HepG2 (cell line): Measurements from ENCODE around the gene CYB5D1. TPM values are rescaled to one million over a fixed set of nuclear protein-coding genes. Genes with fewer than 3 reads are reported as not detected.

Experiments
- ATAC-seq: fragments of 200-7000 bp; cut with Tn5 transposase; 3 replicates; pipeline ENCODE4 v1.9.1; 2020; ENCODE audit warnings: mild to moderate bottlenecking, moderate library complexity
- BruUV-seq: library from RNA; stranded (reverse); fragments of 400-500 nt; replicated peaks from 2 replicates; lab custom pipeline; 2021; lab: Mats Ljungman, UMichigan
- CTCF ChIA-PET: fragments of 300-600 bp; formaldehyde crosslinking; extraction: SDS; loops from one replicate; lab custom pipeline; 2021; ENCODE audit warnings: low total read pairs, inconsistent platforms, low intra/inter-chr PET ratio; lab: Yijun Ruan, JAX
- POLR2A ChIA-PET: fragments of 350-600 bp; sonication (Branson Sonifier 250); formaldehyde crosslinking; loops from one replicate; lab custom pipeline; 2020; ENCODE audit warnings: antibody characterized with exemption, inconsistent platforms; lab: Yijun Ruan, JAX
- DNase-seq: peaks from one replicate; pipeline ENCODE4 v3.0.0-alpha.2; 2015; ENCODE audit warnings: low spot score
- FAIRE-seq: peaks from 3 replicates; lab custom pipeline; 2011; peaks lifted over from hg19 to GRCh38; lab: Jason Lieb, UNC
- H2AFZ ChIP-seq: one replicate; pipeline ENCODE4 v1.6.1; 2011; ENCODE audit warnings: low read length, inconsistent platforms
- H3K27ac ChIP-seq: fragments of 300-600 bp; 3 replicates; pipeline ENCODE4 v1.8.0; 2011; ENCODE audit warnings: mixed run types, mild to moderate bottlenecking, mixed read lengths, low read length, inconsistent platforms; ENCODE audit not compliant: insufficient read depth; ENCODE audit errors: extremely low read length
- H3K27me3 ChIP-seq, 2 experiments: fragments of 200-600 bp in 1 of 2; 2 replicates in 1 of 2; 3 replicates in 1 of 2; pipeline versions ENCODE4 v1.6.0 to v1.8.0; 2011; ENCODE audit warnings: low read length in 2 of 2, mild to moderate bottlenecking in 2 of 2, moderate library complexity in 2 of 2, inconsistent platforms in 1 of 2; ENCODE audit not compliant: insufficient read depth in 2 of 2, control insufficient read depth in 1 of 2
- H3K36me3 ChIP-seq, 2 experiments: fragments of 200-600 bp in 1 of 2; replicated peaks in 1 of 2; 2 replicates in 1 of 2; 3 replicates in 1 of 2; pipeline versions ENCODE4 v1.5.1 to v1.8.0; 2011; ENCODE audit warnings: low read length in 2 of 2, inconsistent platforms in 1 of 2; ENCODE audit not compliant: insufficient read depth in 2 of 2, control insufficient read depth in 1 of 2
- H3K4me1 ChIP-seq: 2 replicates; pipeline ENCODE4 v1.5.1; 2012; ENCODE audit warnings: low read length, inconsistent platforms; ENCODE audit not compliant: insufficient read depth
- H3K4me2 ChIP-seq: 2 replicates; pipeline ENCODE4 v1.6.0; 2011; ENCODE audit warnings: low read depth, low read length, inconsistent platforms
- H3K4me3 ChIP-seq, 3 experiments: fragments of 200-600 bp in 1 of 3; sonication (generic), shearing (Covaris generic) in 1 of 3; replicated peaks in 1 of 3; 2 replicates each; pipeline ENCODE4 v1.5.1; 2011 to 2016; ENCODE audit warnings: low read length in 3 of 3, inconsistent platforms in 2 of 3, low read depth in 2 of 3, mild to moderate bottlenecking in 2 of 3, control low read depth in 1 of 3, mixed read lengths in 1 of 3; ENCODE audit not compliant: insufficient read depth in 1 of 3
- H3K79me2 ChIP-seq: one replicate; pipeline ENCODE4 v1.6.1; 2011; ENCODE audit warnings: low read length, inconsistent platforms; ENCODE audit not compliant: insufficient read depth
- H3K9ac ChIP-seq: 2 replicates; pipeline ENCODE4 v1.6.0; 2011; ENCODE audit warnings: mild to moderate bottlenecking, low read depth, low read length, inconsistent platforms; ENCODE audit not compliant: insufficient read depth
- H3K9me3 ChIP-seq: 2 replicates; pipeline ENCODE4 v1.5.1; 2012; ENCODE audit warnings: mild to moderate bottlenecking, low read length
- H4K20me1 ChIP-seq: 2 replicates; pipeline ENCODE4 v1.6.0; 2011; ENCODE audit warnings: inconsistent platforms, mild to moderate bottlenecking, low read length, moderate library complexity; ENCODE audit not compliant: insufficient read depth
- ARNT2 ChIP-seq: sonication (generic); formaldehyde crosslinking; IDR thresholded peaks from 2 replicates; pipeline ENCODE4 v1.8.0; 2022; ENCODE audit warnings: mild to moderate bottlenecking, low read depth, missing genetic modification reagents, moderate library complexity
- FOXC1 ChIP-seq: sonication (generic); formaldehyde crosslinking; IDR thresholded peaks from 2 replicates; pipeline ENCODE4 v1.8.0; 2022; ENCODE audit warnings: mild to moderate bottlenecking, missing genetic modification reagents, borderline replicate concordance
- HOXA3 ChIP-seq: sonication (generic); formaldehyde crosslinking; IDR thresholded peaks from 2 replicates; pipeline ENCODE4 v1.5.0; 2020; ENCODE audit warnings: missing genetic modification reagents
- MZF1 ChIP-seq: sonication (generic); formaldehyde crosslinking; IDR thresholded peaks from 2 replicates; pipeline ENCODE4 v1.8.1; 2023; ENCODE audit warnings: mild to moderate bottlenecking, missing genetic modification reagents, borderline replicate concordance
- POLR2A ChIP-seq, 2 experiments: IDR thresholded peaks; 2 replicates each; pipeline ENCODE4 v1.6.1; 2011; ENCODE audit warnings: low read depth in 2 of 2, low read length in 2 of 2, mild to moderate bottlenecking in 1 of 2, moderate library complexity in 1 of 2; ENCODE audit not compliant: insufficient read depth in 1 of 2
- RBFOX2 ChIP-seq: fragments of 200-400 bp; formaldehyde crosslinking; IDR thresholded peaks from 2 replicates; pipeline ENCODE4 v1.6.1; 2017; ENCODE audit warnings: low read depth, mild to moderate bottlenecking, low read length
- RFX1 ChIP-seq: fragments of 450-650 bp; IDR thresholded peaks from 2 replicates; pipeline ENCODE4 v1.6.1; 2017
- RFX3 ChIP-seq: IDR thresholded peaks from 2 replicates; pipeline ENCODE4 v1.6.1; 2016; ENCODE audit warnings: missing biosample characterization, missing genetic modification reagents
- SRY ChIP-seq: sonication (generic); formaldehyde crosslinking; IDR thresholded peaks from 2 replicates; pipeline ENCODE4 v1.8.0; 2022; ENCODE audit warnings: mild to moderate bottlenecking, missing genetic modification reagents
- ZFY ChIP-seq: sonication (generic); formaldehyde crosslinking; IDR thresholded peaks from 2 replicates; pipeline ENCODE4 v1.4.0; 2020; ENCODE audit warnings: missing genetic modification reagents
- ZNF350 ChIP-seq: sonication (generic); formaldehyde crosslinking; IDR thresholded peaks from 2 replicates; pipeline ENCODE4 v1.4.0; 2020; ENCODE audit warnings: mild to moderate bottlenecking, low read depth, missing genetic modification reagents, borderline replicate concordance
- ZNF770 ChIP-seq: sonication (generic); formaldehyde crosslinking; IDR thresholded peaks from 2 replicates; pipeline ENCODE4 v1.5.0; 2020; ENCODE audit warnings: mild to moderate bottlenecking, missing genetic modification reagents
- WGBS: methylation state at CpG from one replicate; pipeline ENCODE4 v1.1.6; 2017; ENCODE audit warnings: low lambda C conversion rate; 5-methylcytosine and 5-hydroxymethylcytosine counted together
- in situ Hi-C: cut with HindIII; loops from 2 replicates; pipeline ENCODE4 v1.10.0; 2017; ENCODE audit warnings: low pct_unique_long_range_greater_than_20kb; ENCODE audit not compliant: extremely low pct_ligation_motif_present
- intact Hi-C: fragments of 100-400 bp; cut with micrococcal nuclease; formaldehyde crosslinking; loops from one replicate; pipeline ENCODE4 v1.10.0; 2022; ENCODE audit not compliant: unreplicated experiment
- polyA plus RNA-seq, 8 experiments: library from polyadenylated mRNA; depleted of rRNA in 3 of 8; stranded (reverse) in 7 of 8; unstranded in 1 of 8; fragments of >200 nt; fragmentation: Illumina TruSeq in 4 of 8; extraction: Trizol in 4 of 8; gene quantifications; 2 replicates each; pipeline versions ENCODE4 v1.2.1 to v1.2.3, GENCODE V29; 2011 to 2016; ENCODE audit warnings: low read depth in 4 of 8, missing spikeins in 1 of 8, mixed read lengths in 1 of 8; ENCODE audit not compliant: insufficient read depth in 1 of 8
- total RNA-seq, 5 experiments: library from RNA; depleted of rRNA; stranded (reverse); fragments of >200 nt; fragmentation: Illumina TruSeq; extraction: Trizol; gene quantifications; 2 replicates each; pipeline ENCODE4 v1.2.3, GENCODE V29; 2016; ENCODE audit warnings: low read depth in 1 of 5
- TF ChIP-seq, protein P1 (sequence below): sonication (generic); formaldehyde crosslinking; IDR thresholded peaks from 2 replicates; pipeline ENCODE4 v1.8.1; 2023; ENCODE audit warnings: mild to moderate bottlenecking, moderate library complexity, missing genetic modification reagents

CYB5D1 gene
- total and polyA plus RNA-seq, 2 of the 13 experiments (the other 11 are each of a cell fraction or from before 2014, with no cell fraction given) = 8.9 to 17.0 TPM

DNA sequence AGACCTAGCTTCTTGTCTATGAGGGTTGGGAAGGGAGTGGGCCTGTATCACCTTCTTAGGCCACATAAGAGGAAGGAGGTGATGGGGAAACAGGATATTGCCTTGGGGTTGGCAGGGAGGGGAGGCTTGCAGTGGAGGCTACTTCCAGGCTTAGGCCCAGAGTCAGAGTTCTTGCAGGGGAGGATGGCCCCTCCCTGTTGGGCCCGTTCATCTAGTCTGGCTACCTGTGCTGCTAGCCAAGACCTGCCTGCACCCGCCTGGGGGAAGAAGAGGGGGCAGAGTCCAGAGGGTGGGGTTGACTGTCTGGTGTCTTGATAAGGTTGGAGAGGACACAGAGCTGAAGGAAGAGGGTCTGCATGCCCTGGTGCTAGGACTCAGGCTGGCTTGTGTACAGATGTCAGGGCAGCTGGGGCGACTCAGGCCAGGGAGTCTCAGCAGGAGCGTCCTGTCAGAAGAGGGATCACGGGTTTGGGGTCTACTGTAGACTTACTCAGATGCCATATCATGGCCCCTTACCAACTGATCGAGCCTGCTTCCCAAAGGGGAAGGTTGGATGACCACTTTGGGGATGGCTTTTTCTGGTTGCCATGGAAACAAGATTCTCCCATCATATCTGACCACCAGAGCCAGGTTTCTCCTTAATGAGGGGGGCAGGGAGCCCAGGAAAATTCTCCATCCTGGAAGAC is 18.5 kb upstream of the CYB5D1 start:
- in situ Hi-C loops (no loop called here), intact Hi-C loops (no loop called here)
- Histone ChIP-seq H3K36me3 (0 out of 5 replicates have a peak, but pooled peaks cover 0 to 5% of the 10 kb centered on the region in 2 experiments), H3K27me3 (peaks cover 0 to 3% of the 10 kb centered on the region in 2 experiments; a peak in 1 of 5 replicates), H3K27ac (peak overlapping the region; percentile 64), H3K9me3 (no peaks in the 10 kb centered on the region), H3K9ac (peak overlapping the region; percentile 67), H2AFZ (no peak overlapping the region), H3K4me1 (peaks cover 40% of the 10 kb centered on the region), H3K4me3 (peak overlapping the region in 2 of 3 experiments; percentile 43 to 59; a peak in 2 of 6 replicates), H3K4me2 (peak overlapping the region; percentile 90), H3K79me2 (peaks cover 46% of the 10 kb centered on the region), H4K20me1 (peaks cover 12% of the 10 kb centered on the region; the same call in 1 of the 2 replicates)
- peak; percentile 55; the same call in 1 of the 2 replicates for TF ChIP-seq ZNF770 (CRISPR knock-in tag)
- no peak for TF ChIP-seq MZF1 (CRISPR knock-in tag)
- TF ChIP-seq FOXC1 (CRISPR knock-in tag) = 0 out of 2 replicates have a peak, but pooled peaks have one; percentile 9
- no peak for TF ChIP-seq POLR2A (IDR thresholded peaks at IDR 0.05; ENCODE audit: insufficient read depth in 1 of 2, low read depth in 2 of 2, low read length in 2 of 2)
- TF ChIP-seq ZNF350 (CRISPR knock-in tag) = 0 out of 2 replicates have a peak, but pooled peaks have one; percentile 6
- peak; percentile 50; the same call in 1 of the 2 replicates for TF ChIP-seq SRY (CRISPR knock-in tag)
- TF ChIP-seq RFX3 = 0 out of 2 replicates have a peak, but pooled peaks have one; percentile 35
- TF ChIP-seq, protein P1, sequence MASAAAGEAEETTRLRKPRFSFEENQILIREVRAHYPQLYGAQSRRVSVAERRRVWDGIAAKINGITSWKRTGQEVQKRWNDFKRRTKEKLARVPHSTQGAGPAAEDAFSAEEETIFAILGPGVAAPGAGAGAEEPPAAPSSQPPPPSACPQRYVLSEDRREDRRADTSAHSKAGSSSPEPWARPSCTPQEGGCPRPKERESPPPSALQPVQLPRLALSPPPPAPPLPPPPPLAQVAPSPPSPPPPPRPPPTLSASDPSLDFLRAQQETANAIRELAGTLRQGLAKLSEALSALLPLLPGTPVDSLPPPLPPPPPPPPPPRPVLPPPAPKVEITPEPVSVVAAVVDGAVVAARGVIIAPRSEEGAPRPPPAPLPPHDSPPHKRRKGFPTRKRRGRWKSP (CRISPR knock-in tag) = 0 out of 2 replicates have a peak, but pooled peaks have one; percentile 32
- TF ChIP-seq ZFY (CRISPR knock-in tag) = peak; percentile 4; the same call in 1 of the 2 replicates
- peak; percentile 24; the same call in 1 of the 2 replicates for TF ChIP-seq RFX1
- TF ChIP-seq HOXA3 (CRISPR knock-in tag) = no peak
- no peak for TF ChIP-seq ARNT2 (CRISPR knock-in tag)
- TF ChIP-seq RBFOX2 = peak; percentile 54
- ChIA-PET POLR2A (interaction anchor here (1.1 to 8.1 kb wide), 2 partner anchors 17 to 353 kb away, joined by 3 to 104 read pairs; partner anchors contain the start of genes CYB5D1, NAA38 and TMEM88), CTCF (no interaction called here)
- no peak for FAIRE-seq
- BruUV-seq = no TSS peak
- ATAC-seq = no peak
- no peak for DNase-seq
- WGBS = 49% methylated on average over 2 of the region's 6 CpGs
